Stimulated activated CD8-positive, alpha-beta memory T cell treated with anti-CD3 and anti-CD28 coated beads, Interleukin-4, amount 100 ng/mL, for 48 hours (primary cell): ENCODE data around the gene PISD.

Source experiments
- DNase-seq: peaks from one replicate; pipeline ENCODE4 v3.0.0-alpha.2; 2020

The PISD gene

GRCh38 chr22:31625257-31625640, 36.8 kb downstream of the PISD start:
- no peak for DNase-seq

DNA sequence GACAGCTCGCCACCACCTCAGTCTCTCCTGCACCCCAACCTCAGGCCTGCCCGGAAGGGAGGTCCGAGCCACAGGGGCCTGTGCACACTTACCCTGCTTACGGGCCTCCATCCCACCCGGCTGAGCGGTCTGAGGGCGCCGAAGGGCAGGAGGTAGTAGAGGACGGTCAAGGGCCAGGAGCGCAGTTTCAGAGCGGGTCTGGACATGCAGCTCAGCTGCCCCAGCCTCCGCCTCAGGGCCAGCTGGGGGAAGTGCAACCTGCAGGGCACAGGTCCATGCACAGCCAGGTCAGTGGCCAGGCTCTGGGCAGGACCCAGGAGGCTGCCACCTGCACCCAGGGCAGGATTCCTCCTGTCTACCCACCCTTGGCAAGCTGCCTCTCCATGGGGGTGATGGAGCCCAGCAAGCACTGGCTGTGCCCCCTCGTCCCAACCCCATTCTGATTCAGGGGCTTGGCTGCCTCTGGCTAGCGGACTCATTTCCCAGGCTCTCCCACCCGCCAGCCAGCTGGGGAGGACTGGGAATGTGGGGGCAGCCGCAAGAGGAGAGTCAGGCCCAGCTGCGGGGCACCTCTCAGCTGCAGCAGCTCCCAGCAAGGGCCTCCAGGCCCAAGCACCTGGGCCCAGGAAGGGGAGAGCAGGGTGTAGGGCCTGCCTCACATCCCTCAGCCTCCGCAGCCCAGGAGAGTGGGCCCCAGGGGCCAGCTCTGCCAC, 38.3 kb downstream of the PISD start:
- DNase-seq, result no peak

GRCh38 chr22:31622980-31623379, 39.0 kb downstream of the PISD start:
- DNase-seq, result no peak

- no peak for DNase-seq
These were observed 40.4 kb downstream of the PISD start for GRCh38 chr22:31621507-31622124.

DNA sequence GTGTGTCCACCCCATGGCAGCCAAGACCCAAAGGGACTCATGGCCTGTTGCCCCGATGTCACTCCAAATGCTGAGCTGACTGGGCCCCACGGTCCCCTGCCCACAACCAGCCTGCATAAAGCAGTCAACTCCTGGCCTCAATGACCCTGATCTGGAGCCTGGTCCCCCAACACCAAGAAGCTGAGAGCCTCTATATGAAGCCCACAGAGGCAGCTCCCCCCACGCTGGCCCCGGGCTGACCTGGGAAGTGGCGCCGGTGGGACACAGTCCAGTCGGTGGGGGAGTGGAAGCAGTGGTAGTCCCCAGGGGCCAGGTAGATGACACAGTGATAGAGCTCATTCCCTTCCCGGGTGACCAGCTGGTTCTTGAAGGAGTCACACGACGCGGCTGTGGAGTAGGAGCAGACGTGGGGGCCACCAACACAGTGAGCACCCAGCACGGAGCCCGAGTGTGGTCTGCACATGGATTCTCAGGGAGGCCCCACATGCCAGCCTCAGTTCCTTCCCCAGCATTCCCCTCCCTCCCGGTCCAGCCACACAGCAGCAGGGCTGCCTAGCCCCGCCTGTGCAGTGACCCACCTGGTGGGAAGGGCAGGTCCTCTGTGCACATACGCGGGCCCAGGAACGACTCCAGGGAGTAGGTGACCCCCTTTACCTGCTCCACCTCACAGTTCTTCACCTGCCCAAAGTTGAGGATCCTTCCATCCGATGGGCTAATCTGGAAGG, 41.1 kb downstream of the PISD start:
- DNase-seq, result no peak

DNA sequence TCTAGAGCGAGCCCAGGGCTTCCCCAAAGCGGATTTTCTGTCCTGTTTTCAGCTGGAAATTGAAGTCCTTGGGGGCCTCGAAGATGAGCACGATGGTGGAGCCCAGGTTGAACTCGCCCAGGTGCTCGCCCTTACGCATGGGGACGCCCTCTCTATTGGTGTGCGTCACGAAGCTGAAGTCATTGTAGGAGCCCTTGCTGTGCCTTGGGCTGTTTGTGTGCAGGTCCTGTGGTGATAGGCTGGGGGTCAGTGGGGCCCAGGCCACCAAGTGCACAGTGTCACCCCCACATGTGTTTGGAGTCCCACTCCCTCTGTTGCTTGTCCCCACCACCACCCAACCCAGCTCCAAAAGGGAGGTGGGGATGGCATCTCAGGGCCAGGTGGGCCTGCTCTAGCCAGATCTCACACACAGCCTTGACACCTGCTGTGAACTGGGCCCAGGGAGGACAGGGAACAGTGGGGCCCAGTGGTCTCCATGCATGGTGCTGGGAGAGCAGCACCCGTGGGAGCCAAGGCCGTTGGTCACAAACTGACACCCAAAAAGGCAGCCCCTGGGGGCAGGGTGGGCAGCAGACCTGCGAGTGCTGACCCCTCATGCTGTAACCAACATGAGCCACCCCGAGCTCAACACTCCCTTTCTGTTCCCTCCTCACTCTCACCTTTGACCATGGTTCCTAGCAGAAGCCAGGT, 42.3 kb downstream of the PISD start:
- DNase-seq, result no peak

- no peak for DNase-seq
These were observed 43.4 kb downstream of the PISD start for GRCh38 chr22:31618471-31619176.

- no peak for DNase-seq
These were observed 44.0 kb downstream of the PISD start for GRCh38 chr22:31618057-31618456.

DNA sequence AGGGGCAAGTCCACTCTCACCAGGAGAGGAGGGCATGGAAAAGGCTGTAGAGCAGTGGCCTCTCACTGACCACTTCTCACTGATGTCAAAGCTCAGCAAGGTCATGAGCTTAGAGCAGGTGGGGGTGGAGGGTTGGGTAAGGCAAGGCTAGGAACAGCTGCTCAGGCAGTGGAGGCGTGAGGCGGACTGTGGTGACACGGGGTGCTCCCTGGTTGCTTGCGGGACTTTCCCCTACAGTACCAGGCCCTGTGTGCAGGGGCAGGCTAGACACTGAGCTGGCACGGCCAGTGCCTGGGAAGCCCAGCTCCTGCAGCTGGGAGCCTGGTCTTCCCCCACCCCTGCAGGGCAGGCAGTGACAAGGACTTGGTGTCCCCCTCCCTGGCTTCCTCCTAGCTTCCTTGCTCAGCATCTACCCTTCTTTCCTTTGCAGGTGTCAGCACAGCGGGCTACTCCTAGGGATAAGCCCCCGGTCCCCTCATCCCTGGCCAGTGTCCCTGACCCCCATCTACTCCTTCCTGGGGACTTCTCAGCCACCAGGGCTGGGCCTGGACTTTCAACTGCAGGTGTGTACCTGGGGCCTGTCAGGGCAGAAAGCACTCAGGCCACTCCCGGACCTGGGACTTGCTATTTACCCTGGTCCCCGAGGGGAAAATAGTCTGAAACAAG, 45.6 kb downstream of the PISD start:
- DNase-seq, result peak; percentile 62

DNA sequence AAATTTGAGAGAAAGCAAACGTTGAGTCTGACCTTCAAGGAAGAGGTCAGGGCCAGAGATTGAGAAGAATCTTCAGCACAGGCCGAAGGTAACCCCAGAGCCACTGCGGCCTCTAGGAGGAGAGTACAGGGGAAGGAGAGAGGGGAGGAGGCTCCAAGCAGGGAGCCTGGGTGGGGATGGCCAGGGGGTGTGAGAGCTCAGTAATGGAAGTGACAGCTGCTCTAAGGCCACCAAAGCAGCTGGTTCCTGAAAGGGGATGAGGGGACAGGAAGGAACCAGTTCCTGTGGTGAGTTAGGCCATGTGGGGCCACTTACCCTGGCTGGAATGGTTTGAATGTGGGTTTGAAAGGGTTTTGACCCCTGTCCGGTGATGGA, 46.1 kb downstream of the PISD start:
- no peak for DNase-seq

GRCh38 chr22:31615491-31615860, 46.5 kb downstream of the PISD start:
- no peak for DNase-seq

DNA sequence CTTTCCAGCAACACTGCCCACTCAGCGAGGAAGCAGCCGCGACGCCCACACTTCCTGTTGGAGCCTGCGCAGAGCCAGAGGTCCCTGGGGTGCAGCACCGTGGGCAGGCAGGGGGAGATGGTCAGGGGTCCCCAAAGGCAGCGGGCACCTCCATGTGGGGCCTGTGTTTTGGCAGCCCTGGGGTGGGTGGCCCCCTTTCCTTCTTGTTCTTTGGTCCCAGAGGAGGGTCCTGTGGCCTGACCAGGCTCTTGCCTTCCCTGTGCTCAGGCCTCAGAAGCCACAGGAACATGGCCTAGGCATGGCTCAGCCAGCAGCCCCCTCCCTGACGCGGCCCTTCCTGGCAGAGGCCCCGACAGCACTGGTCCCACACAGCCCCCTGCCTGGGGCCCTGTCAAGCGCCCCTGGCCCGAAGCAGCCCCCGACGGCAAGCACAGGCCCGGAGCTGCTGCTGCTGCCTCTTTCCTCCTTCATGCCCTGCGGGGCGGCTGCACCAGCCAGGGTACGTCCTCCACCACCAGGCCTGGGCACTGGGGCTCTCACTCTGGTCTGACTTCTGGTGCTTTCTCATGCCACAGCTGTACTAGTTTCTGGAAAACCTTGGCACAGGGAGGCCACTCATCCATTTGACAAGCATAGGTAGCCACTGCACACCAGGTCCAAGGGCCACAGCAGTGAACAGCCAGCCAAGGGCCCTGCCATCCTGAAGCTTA, 47.1 kb downstream of the PISD start:
- no peak for DNase-seq

DNA sequence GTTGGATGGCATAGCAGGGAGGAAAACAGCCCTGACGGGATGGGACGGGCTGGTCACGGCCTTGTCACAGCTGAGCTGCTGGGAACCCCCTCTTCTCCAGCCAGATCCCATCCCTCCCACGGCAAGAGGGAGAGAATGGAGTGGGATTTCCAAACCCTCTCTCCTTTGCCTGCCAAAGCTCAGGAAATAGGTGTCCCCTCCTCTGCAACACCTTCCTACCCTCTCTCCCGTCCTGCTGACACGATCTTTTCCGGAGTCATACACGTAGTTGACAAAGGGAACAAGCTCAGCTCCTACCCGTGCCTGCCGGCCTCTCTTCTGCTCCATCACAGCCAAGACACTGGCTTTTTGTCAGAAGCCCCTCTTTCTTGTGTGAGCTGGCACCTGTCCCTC, 48.1 kb downstream of the PISD start:
- no peak for DNase-seq

DNA sequence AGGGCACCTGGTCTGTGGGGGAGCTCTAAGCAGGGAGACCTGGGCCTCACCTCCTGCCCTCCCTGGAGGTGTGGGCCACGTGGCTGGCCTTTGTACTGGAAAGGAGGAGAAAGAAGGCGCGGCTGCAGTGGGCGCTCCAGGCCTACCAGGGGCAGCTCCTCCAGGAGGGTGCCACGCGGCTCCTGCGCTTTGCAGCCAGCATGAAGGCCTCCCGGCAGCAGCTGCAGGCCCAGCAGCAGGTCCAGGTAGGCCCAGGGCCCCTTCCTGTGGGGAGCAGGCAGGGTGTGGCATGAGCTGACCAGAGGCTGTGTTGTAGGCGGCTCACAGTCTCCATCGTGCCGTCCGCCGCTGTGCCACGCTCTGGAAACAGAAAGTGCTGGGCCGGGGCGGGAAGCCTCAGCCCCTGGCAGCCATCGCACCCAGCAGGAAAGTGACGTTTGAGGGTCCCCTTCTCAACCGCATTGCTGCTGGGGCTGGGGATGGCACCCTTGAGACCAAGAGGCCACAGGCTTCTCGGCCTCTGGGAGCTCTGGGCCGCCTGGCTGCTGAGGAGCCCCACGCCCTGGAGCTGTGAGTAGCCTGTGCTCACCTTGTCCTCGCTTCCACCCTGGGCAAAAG, 48.6 kb downstream of the PISD start:
- no peak for DNase-seq

DNA sequence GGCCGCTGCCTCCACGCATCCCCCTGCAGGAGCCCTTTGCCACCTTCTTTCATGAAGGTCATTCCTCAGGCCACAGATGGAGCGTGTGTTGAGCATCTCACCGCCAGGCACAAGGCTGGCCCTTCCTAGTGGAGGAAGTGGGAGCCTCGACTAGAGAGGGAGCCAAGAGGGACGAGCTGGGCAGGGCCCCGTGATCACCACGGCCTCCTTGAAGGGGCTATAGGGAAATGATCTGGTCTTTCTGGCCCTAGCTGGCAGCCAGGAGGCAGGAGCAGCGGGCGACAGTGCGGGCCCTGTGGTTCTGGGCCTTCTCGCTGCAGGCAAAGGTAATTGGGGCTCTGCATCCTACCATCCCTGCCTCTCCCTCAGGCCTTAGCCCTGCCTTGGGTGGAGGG, 49.1 kb downstream of the PISD start:
- DNase-seq, result no peak

- no peak for DNase-seq
These were observed 50.8 kb downstream of the PISD start for GRCh38 chr22:31611061-31611760.

- DNase-seq, result no peak
These were observed 51.4 kb downstream of the PISD start for GRCh38 chr22:31610611-31611010.

DNA sequence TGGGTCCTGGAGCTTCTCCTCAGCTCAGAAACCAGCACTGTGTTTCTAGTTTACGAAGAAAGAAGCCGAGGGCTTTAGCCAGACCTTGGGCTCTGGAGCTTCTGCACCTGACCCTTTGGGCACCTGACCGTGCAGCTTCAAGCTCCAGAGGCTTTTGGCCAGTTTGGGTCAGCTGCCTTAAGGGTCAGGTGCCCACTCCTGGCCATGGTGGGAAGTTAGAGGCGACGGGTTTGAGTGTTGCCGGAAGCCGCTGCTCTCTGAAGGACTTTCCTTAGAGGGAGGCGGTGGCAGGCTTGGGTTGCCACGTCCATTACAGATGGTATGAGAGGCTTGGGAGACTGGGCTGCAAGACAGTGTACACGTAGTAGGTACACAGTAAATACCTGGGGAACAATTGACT, 52.3 kb downstream of the PISD start:
- peak; percentile 16 for DNase-seq

GRCh38 chr22:31607696-31608095, 54.3 kb downstream of the PISD start:
- DNase-seq, result peak; percentile 20

DNA sequence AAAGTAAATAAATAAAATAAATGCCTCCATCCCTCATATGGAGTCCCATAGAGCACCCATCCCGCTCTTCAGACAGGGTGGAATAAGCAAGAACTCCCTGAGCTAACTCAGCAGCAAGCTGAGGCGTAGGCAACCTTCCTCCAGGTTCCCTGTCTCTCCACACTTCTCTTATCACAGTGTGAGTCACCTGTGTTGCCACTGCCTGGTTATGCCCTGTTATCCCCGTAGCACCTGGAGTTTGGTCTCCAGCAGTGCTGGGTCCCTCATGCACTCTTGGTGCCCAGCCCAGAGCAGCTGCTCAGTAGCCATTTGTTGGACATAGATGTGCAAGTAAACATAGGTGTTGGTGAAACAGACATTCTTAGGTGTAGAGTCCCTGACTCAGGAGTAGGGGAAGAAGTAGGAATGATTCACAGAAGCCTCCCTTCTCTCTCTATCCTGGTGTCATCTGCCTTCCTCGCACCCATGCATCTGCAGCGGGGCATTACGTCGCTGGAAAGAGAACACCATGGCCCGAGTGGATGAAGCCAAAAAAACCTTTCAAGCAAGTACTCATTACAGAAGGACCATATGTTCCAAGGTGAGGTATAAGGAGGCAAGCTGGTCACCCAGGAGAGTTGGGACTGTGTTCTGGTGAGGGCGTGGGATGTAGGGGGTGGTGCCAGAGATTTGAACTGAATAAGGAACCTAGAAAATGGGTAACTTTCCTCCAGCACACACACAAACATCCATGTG, 56.0 kb downstream of the PISD start:
- no peak for DNase-seq
